Ovary (tissue), 3 donors: ENCODE data around the gene DOCK1.

Source experiments
- CTCF ChIP-seq, 3 donors: fragments of 450-650 bp in 2 of 3; fragments of 200-600 bp in 1 of 3; IDR thresholded peaks; one replicate each; pipeline versions ENCODE4 v1.5.1 to v1.8.0; 2016 to 2022; ENCODE audit warnings: antibody characterized with exemption in 3 of 3, mild to moderate bottlenecking in 1 of 3
- EP300 ChIP-seq: sonication (generic); formaldehyde crosslinking; IDR thresholded peaks from one replicate; pipeline ENCODE4 v1.6.1; 2017; ENCODE audit warnings: antibody characterized with exemption
- POLR2A ChIP-seq: fragments of 450-650 bp; IDR thresholded peaks from one replicate; pipeline ENCODE4 v1.6.1; 2017; ENCODE audit warnings: antibody characterized with exemption, mild to moderate bottlenecking, moderate library complexity
- donor health status: DM: no; HTN: no; CAD: no.

GRCh38 chr10:127315888-127316287 lies 410.7 kb downstream of the DOCK1 start:
- TF ChIP-seq CTCF (IDR thresholded peaks at IDR 0.05) (no peak), EP300 (no peak), POLR2A (no peak)
